GM21390 (cell line): ENCODE data around the gene HCFC1.

Experiments
- ATAC-seq: cut with Tn5 transposase; IDR thresholded peaks from one replicate; pipeline ENCODE4 v1.9.1; 2021; ENCODE audit not compliant: unreplicated experiment

HCFC1 gene

GRCh38 chrX:153941336-153942252, 30.0 kb downstream of the HCFC1 start:
- no peak for ATAC-seq

GRCh38 chrX:153939573-153939972, 32.0 kb downstream of the HCFC1 start:
- ATAC-seq = no peak

GRCh38 chrX:153938226-153938786, 33.3 kb downstream of the HCFC1 start:
- ATAC-seq = no peak

- ATAC-seq = no peak
These were observed 34.6 kb downstream of the HCFC1 start for GRCh38 chrX:153937056-153937455.

- peak; percentile 1 for ATAC-seq
These were observed 36.2 kb downstream of the HCFC1 start for GRCh38 chrX:153935326-153935851.

GRCh38 chrX:153934762-153935325, 36.8 kb downstream of the HCFC1 start, which contains the start of gene NAA10:
NAA10 (minus strand) TSS chrX:153935037; CDS start chrX:153934904, 133 bp downstream.
- peak; percentile 89 for ATAC-seq

- ATAC-seq = peak; percentile 18
These were observed 37.4 kb downstream of the HCFC1 start for GRCh38 chrX:153934148-153934761.

GRCh38 chrX:153933748-153934147, 37.9 kb downstream of the HCFC1 start:
- no peak for ATAC-seq

GRCh38 chrX:153932220-153932915, 39.2 kb downstream of the HCFC1 start:
- no peak for ATAC-seq

- ATAC-seq = no peak
These were observed 39.9 kb downstream of the HCFC1 start for GRCh38 chrX:153931748-153932147.

GRCh38 chrX:153931151-153931550, 40.5 kb downstream of the HCFC1 start:
- no peak for ATAC-seq

- no peak for ATAC-seq
These were observed 41.4 kb downstream of the HCFC1 start for GRCh38 chrX:153930011-153930910.

GRCh38 chrX:153929576-153929975, 42.0 kb downstream of the HCFC1 start:
- no peak for ATAC-seq

- ATAC-seq = no peak
These were observed 42.8 kb downstream of the HCFC1 start for GRCh38 chrX:153928846-153929245.

GRCh38 chrX:153927922-153928760, 43.5 kb downstream of the HCFC1 start:
- ATAC-seq = peak; percentile 67

- ATAC-seq = no peak
These were observed 44.0 kb downstream of the HCFC1 start for GRCh38 chrX:153927672-153927921.

GRCh38 chrX:153926858-153927671, 44.6 kb downstream of the HCFC1 start:
- no peak for ATAC-seq

- no peak for ATAC-seq
These were observed 45.1 kb downstream of the HCFC1 start for GRCh38 chrX:153926552-153926857.
